ENCODE data around the gene GPR78.
"Not testable (repeated sequence)": the region's sequence is repeated elsewhere in the genome, so short reads cannot be mapped to it uniquely, and the experiment has no call there.

The GPR78 gene

DNA sequence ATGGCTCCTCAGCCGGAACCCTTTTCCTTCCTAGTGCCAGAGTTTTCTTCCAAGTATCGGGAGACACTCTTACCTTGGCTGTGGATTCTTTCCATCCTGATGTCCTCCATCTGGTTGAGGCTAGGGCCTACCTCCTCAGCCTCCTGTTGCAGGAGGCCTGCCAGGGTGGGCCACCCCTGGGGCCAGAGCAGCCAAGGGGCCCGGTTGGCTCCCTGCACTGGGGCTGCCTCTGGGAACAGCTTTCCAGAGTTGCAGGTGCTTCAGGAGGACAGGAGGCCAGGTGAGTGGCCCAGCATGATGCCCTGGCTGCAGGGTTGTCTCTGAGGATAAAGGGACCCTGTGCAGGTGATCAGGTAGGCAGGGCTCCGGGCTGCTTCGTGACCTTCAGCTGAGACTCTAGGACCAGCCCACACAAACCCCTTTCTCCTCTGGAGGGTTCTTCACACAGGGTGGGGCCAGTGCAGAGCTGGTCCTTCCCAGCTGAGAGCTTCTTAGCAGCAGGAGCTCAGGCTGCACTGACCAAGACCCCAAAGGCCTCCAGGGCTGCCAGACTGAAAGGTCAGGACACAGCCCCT, 5.3 kb upstream of the GPR78 start:
- H3K9me3 ChIP-seq (ENCODE audit: control insufficient read depth, low read length): no peaks in the 10 kb centered on the region
- H3K27me3 ChIP-seq (ENCODE audit: control insufficient read depth, insufficient read depth, low read length): no peaks in the 10 kb centered on the region
- no peaks in the 10 kb centered on the region for H3K4me1 ChIP-seq
- no peak overlapping the region for H3K4me3 ChIP-seq (ENCODE audit: low read depth, low read length)
- no peak overlapping the region for H2AFZ ChIP-seq
- no peak overlapping the region for H3K27ac ChIP-seq
- no peak overlapping the region for H3K9ac ChIP-seq
- no peaks in the 10 kb centered on the region for H3K36me3 ChIP-seq (ENCODE audit: control insufficient read depth, insufficient read depth, low read length)
- H3K4me2 ChIP-seq (ENCODE audit: low read length): no peak overlapping the region
- TF ChIP-seq, protein P1, sequence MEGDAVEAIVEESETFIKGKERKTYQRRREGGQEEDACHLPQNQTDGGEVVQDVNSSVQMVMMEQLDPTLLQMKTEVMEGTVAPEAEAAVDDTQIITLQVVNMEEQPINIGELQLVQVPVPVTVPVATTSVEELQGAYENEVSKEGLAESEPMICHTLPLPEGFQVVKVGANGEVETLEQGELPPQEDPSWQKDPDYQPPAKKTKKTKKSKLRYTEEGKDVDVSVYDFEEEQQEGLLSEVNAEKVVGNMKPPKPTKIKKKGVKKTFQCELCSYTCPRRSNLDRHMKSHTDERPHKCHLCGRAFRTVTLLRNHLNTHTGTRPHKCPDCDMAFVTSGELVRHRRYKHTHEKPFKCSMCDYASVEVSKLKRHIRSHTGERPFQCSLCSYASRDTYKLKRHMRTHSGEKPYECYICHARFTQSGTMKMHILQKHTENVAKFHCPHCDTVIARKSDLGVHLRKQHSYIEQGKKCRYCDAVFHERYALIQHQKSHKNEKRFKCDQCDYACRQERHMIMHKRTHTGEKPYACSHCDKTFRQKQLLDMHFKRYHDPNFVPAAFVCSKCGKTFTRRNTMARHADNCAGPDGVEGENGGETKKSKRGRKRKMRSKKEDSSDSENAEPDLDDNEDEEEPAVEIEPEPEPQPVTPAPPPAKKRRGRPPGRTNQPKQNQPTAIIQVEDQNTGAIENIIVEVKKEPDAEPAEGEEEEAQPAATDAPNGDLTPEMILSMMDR (IDR thresholded peaks at IDR 0.05): no peak
- no peaks in the 10 kb centered on the region for H3K79me2 ChIP-seq

DNA sequence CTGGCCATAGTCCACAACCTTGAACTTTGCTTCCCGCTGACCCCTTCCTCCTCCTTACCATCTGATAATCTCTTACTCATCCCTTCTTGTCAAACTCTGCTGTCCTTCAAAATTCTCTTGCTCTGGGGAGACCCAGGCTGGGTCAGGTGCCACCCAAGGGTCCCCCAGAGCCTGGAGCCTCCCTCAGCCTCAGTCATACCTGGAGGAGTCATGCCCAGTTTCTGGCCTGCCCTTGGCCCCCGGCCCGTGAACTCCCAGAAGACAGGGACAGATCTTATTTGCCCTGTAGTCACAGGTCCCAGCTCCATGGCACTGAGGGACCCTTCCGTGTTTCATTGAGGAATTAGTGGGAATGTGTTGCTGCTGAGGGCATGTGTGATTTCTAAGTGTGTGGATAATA, 4.7 kb upstream of the GPR78 start:
- H3K9me3 ChIP-seq (ENCODE audit: control insufficient read depth, low read length): no peaks in the 10 kb centered on the region
- TF ChIP-seq, protein P1 (IDR thresholded peaks at IDR 0.05): no peak
- H3K36me3 ChIP-seq (ENCODE audit: control insufficient read depth, insufficient read depth, low read length): no peaks in the 10 kb centered on the region
- no peak overlapping the region for H3K27ac ChIP-seq
- no peak overlapping the region for H3K4me3 ChIP-seq (ENCODE audit: low read depth, low read length)
- H3K4me1 ChIP-seq: no peaks in the 10 kb centered on the region
- H3K4me2 ChIP-seq (ENCODE audit: low read length): no peak overlapping the region
- H3K9ac ChIP-seq: no peak overlapping the region
- H3K79me2 ChIP-seq: no peaks in the 10 kb centered on the region
- H2AFZ ChIP-seq: no peak overlapping the region
- no peaks in the 10 kb centered on the region for H3K27me3 ChIP-seq (ENCODE audit: control insufficient read depth, insufficient read depth, low read length)

DNA sequence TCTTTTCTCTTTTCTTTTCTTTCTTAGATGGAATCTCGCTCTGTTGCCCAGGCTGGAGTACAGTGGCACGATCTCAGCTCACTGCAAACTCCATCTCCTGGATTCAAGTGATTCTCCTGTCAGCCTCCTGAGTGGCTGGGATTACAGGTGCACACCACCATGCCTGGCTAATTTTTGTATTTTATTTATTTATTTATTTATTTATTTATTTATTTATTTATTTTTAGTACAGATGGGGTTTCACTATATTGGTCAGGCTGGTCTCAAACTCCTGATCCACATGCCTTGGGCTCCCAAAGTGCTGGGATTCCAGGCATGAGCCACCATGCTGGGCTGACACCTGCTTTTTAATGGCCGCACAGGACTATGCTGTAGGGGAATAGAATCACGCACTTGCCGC, 3.6 kb upstream of the GPR78 start:
- H3K4me3 ChIP-seq (ENCODE audit: low read depth, low read length); H3K4me2 ChIP-seq (ENCODE audit: low read length); H3K36me3 ChIP-seq (ENCODE audit: control insufficient read depth, insufficient read depth, low read length); H3K9ac ChIP-seq; H3K27me3 ChIP-seq (ENCODE audit: control insufficient read depth, insufficient read depth, low read length); H3K9me3 ChIP-seq (ENCODE audit: control insufficient read depth, low read length); H3K4me1 ChIP-seq; H3K79me2 ChIP-seq; H3K27ac ChIP-seq; H2AFZ ChIP-seq: not testable (repeated sequence)

DNA sequence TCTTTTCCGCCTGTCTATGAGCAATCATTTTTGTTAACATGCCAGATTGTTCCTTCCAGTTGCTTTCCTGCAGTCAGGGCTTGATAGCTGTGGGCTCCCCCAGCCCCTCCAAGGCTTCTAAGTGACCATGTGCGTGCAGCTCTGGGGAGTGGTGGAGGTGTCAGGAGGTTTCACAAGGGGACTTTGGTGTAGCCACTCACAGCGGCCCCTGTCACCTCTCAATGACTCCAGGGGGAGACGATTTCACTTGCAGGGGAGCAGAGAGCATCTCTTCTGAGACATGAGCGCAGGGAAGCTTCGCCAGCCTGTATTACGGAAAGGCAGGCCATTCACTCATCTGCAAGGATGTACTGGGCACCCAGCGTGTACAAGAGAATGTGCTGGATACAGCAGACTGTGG, 3.1 kb upstream of the GPR78 start:
- Histone ChIP-seq H3K79me2 (no peaks in the 10 kb centered on the region), H3K4me3 (ENCODE audit: low read depth, low read length) (no peak overlapping the region), H2AFZ (no peak overlapping the region), H3K4me1 (no peaks in the 10 kb centered on the region), H3K9ac (no peak overlapping the region), H3K9me3 (ENCODE audit: control insufficient read depth, low read length) (no peaks in the 10 kb centered on the region), H3K27ac (no peak overlapping the region), H3K36me3 (ENCODE audit: control insufficient read depth, insufficient read depth, low read length) (no peaks in the 10 kb centered on the region), H3K4me2 (ENCODE audit: low read length) (no peak overlapping the region), H3K27me3 (ENCODE audit: control insufficient read depth, insufficient read depth, low read length) (no peaks in the 10 kb centered on the region)
- TF ChIP-seq, protein P1 (IDR thresholded peaks at IDR 0.05): no peak

DNA sequence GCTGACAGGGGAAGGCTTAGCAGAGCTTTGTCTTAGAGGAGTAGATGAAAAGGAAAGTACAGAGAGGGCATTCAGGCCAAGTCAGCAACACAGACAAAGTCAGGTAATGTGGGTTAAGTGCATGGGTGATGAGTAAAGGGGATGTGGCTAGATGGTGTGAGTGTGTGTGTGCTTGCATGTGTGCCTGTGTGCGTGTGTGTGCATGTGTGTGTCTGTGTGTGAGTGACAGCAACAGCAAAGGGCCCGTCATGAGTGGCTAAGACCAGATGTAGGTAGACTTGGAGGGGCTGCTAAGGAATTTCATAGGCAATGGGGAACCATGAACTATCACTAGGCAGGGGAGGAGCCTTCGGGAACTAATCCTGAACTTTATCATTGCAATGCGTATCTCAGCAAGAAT, 2.2 kb upstream of the GPR78 start:
- Histone ChIP-seq H3K4me1 (no peaks in the 10 kb centered on the region), H3K4me3 (ENCODE audit: low read depth, low read length) (no peak overlapping the region), H3K9me3 (ENCODE audit: control insufficient read depth, low read length) (no peaks in the 10 kb centered on the region), H3K36me3 (ENCODE audit: control insufficient read depth, insufficient read depth, low read length) (no peaks in the 10 kb centered on the region), H3K9ac (no peak overlapping the region), H3K27ac (no peak overlapping the region), H3K4me2 (ENCODE audit: low read length) (no peak overlapping the region), H3K27me3 (ENCODE audit: control insufficient read depth, insufficient read depth, low read length) (no peaks in the 10 kb centered on the region), H3K79me2 (no peaks in the 10 kb centered on the region), H2AFZ (no peak overlapping the region)
- TF ChIP-seq, protein P1 (IDR thresholded peaks at IDR 0.05): no peak
